HG03520 (cell line): ENCODE data around the gene BID.

Experiments used
- ATAC-seq: cut with Tn5 transposase; IDR thresholded peaks from one replicate; pipeline ENCODE4 v1.9.1; 2021; ENCODE audit warnings: mild to moderate bottlenecking, moderate library complexity; ENCODE audit not compliant: unreplicated experiment

The BID gene

GRCh38 chr22:17739196-17739975, 34.9 kb downstream of the BID start:
- ATAC-seq: no peak

GRCh38 chr22:17738386-17739128, 35.7 kb downstream of the BID start:
- no peak for ATAC-seq

GRCh38 chr22:17734187-17734586, 40.1 kb downstream of the BID start:
- ATAC-seq: no peak

- no peak for ATAC-seq
Measured at GRCh38 chr22:17733466-17733865, 40.8 kb downstream of the BID start.

GRCh38 chr22:17732251-17732854, 41.9 kb downstream of the BID start:
- no peak for ATAC-seq

- no peak for ATAC-seq
Measured at GRCh38 chr22:17729561-17729960, 44.7 kb downstream of the BID start.

- ATAC-seq: no peak
Measured at GRCh38 chr22:17728786-17729185, 45.5 kb downstream of the BID start.

GRCh38 chr22:17726928-17727897, 47.1 kb downstream of the BID start:
- ATAC-seq: no peak

GRCh38 chr22:17726006-17726927, 48.0 kb downstream of the BID start:
- ATAC-seq: no peak

- no peak for ATAC-seq
Measured at GRCh38 chr22:17725500-17725796, 48.8 kb downstream of the BID start.

- ATAC-seq: no peak
Measured at GRCh38 chr22:17724678-17725499, 49.4 kb downstream of the BID start.

GRCh38 chr22:17724241-17724640, 50.0 kb downstream of the BID start:
- no peak for ATAC-seq

GRCh38 chr22:17719911-17720310, 54.4 kb downstream of the BID start:
- ATAC-seq: no peak

GRCh38 chr22:17717708-17718107, 56.6 kb downstream of the BID start:
- ATAC-seq: no peak

- no peak for ATAC-seq
Measured at GRCh38 chr22:17716529-17716928, 57.7 kb downstream of the BID start.

GRCh38 chr22:17712441-17712840, 61.8 kb downstream of the BID start:
- no peak for ATAC-seq

GRCh38 chr22:17710023-17710422, 64.2 kb downstream of the BID start:
- no peak for ATAC-seq

GRCh38 chr22:17707526-17707925, 66.7 kb downstream of the BID start:
- ATAC-seq: no peak

GRCh38 chr22:17706947-17707346, 67.3 kb downstream of the BID start:
- no peak for ATAC-seq
